Neuronal stem cell (in vitro differentiated cells): ENCODE data around the gene CAMK1D.

ENCODE experiments used
- DNase-seq: peaks from one replicate; pipeline ENCODE4 v3.0.0-alpha.2; 2013; ENCODE audit warnings: low spot score
- H2AFZ ChIP-seq: one replicate; pipeline ENCODE4 v1.6.1; 2013; ENCODE audit warnings: mild to moderate bottlenecking, low read length, inconsistent platforms
- H2AK5ac ChIP-seq: 2 replicates; pipeline ENCODE4 v1.6.1; 2013; ENCODE audit warnings: low read depth, mild to moderate bottlenecking, inconsistent platforms, low read length, moderate library complexity, mixed read lengths
- H2BK120ac ChIP-seq: 2 replicates; pipeline ENCODE4 v1.6.1; 2013; ENCODE audit warnings: low read depth, mild to moderate bottlenecking, inconsistent platforms, low read length, moderate library complexity, mixed read lengths
- H2BK12ac ChIP-seq: one replicate; pipeline ENCODE4 v1.6.1; 2013; ENCODE audit warnings: low read length, inconsistent platforms
- H2BK15ac ChIP-seq: 2 replicates; pipeline ENCODE4 v1.6.1; 2013; ENCODE audit warnings: mild to moderate bottlenecking, low read length, inconsistent platforms, mixed read lengths
- H2BK5ac ChIP-seq: one replicate; pipeline ENCODE4 v1.6.1; 2013; ENCODE audit warnings: inconsistent platforms, mild to moderate bottlenecking, low read length, moderate library complexity
- H3K14ac ChIP-seq: one replicate; pipeline ENCODE4 v1.6.1; 2013; ENCODE audit warnings: low read length, inconsistent platforms
- H3K18ac ChIP-seq: 2 replicates; pipeline ENCODE4 v1.6.1; 2013; ENCODE audit warnings: low read length, inconsistent platforms
- H3K23ac ChIP-seq: 2 replicates; pipeline ENCODE4 v1.6.1; 2013; ENCODE audit warnings: low read depth, mild to moderate bottlenecking, mixed read lengths, low read length, inconsistent platforms; ENCODE audit not compliant: poor library complexity
- H3K27ac ChIP-seq: replicated peaks from 3 replicates; pipeline ENCODE4 v1.5.1; 2013; ENCODE audit warnings: low read length, inconsistent platforms
- H3K27me3 ChIP-seq, 3 experiments: 2 replicates each; pipeline ENCODE4 v1.6.1; 2013; ENCODE audit warnings: low read length in 3 of 3, mild to moderate bottlenecking in 2 of 3, inconsistent platforms in 1 of 3, low read depth in 1 of 3, mixed read lengths in 1 of 3, moderate library complexity in 1 of 3; ENCODE audit not compliant: control insufficient read depth in 3 of 3, insufficient read depth in 3 of 3
- H3K36me3 ChIP-seq, 2 donors: replicated peaks in 1 of 2; 2 replicates each; pipeline ENCODE4 v1.6.1; 2013; ENCODE audit warnings: low read length in 2 of 2; ENCODE audit not compliant: control insufficient read depth in 2 of 2, insufficient read depth in 2 of 2
- H3K4ac ChIP-seq: 2 replicates; pipeline ENCODE4 v1.6.1; 2013; ENCODE audit warnings: inconsistent platforms, mild to moderate bottlenecking, low read length, moderate library complexity
- H3K4me1 ChIP-seq, 2 donors: 1 replicate in 1 of 2; 2 replicates in 1 of 2; pipeline ENCODE4 v1.6.1; 2013; ENCODE audit warnings: low read length in 2 of 2, low read depth in 1 of 2; ENCODE audit not compliant: control insufficient read depth in 2 of 2, insufficient read depth in 1 of 2
- H3K4me2 ChIP-seq: one replicate; pipeline ENCODE4 v1.6.1; 2013; ENCODE audit warnings: mild to moderate bottlenecking, low read length, inconsistent platforms; ENCODE audit not compliant: insufficient read depth, poor library complexity, severe bottlenecking
- H3K4me3 ChIP-seq, 2 donors: 2 replicates each; pipeline ENCODE4 v1.5.1; 2013; ENCODE audit warnings: low read length in 2 of 2, mild to moderate bottlenecking in 2 of 2, inconsistent platforms in 1 of 2, moderate library complexity in 1 of 2
- H3K79me1 ChIP-seq: one replicate; pipeline ENCODE4 v1.6.1; 2013; ENCODE audit warnings: low read depth, mild to moderate bottlenecking, inconsistent platforms, low read length, moderate library complexity
- H3K9ac ChIP-seq: one replicate; pipeline ENCODE4 v1.6.1; 2013; ENCODE audit warnings: mild to moderate bottlenecking, low read depth, low read length, inconsistent platforms; ENCODE audit not compliant: poor library complexity
- H3K9me3 ChIP-seq, 2 donors: replicated peaks in 1 of 2; 2 replicates each; pipeline versions ENCODE3 to v1.6.1; 2013; ENCODE audit warnings: low read length in 2 of 2, mild to moderate bottlenecking in 2 of 2, inconsistent platforms in 1 of 2, low read depth in 1 of 2, mixed read lengths in 1 of 2, moderate library complexity in 1 of 2; ENCODE audit not compliant: control insufficient read depth in 2 of 2, insufficient read depth in 1 of 2
- H4K8ac ChIP-seq: one replicate; pipeline ENCODE4 v1.6.1; 2013; ENCODE audit warnings: low read depth, mild to moderate bottlenecking, inconsistent platforms, low read length, moderate library complexity
- H4K91ac ChIP-seq: one replicate; pipeline ENCODE4 v1.6.1; 2013; ENCODE audit warnings: low read length, low read depth, mild to moderate bottlenecking, inconsistent platforms; ENCODE audit not compliant: poor library complexity
- WGBS, 2 donors: extraction: QIAGEN DNeasy Blood & Tissue Kit; methylation state at CpG; one replicate each; pipeline ENCODE4 v1.1.7; 2013; ENCODE audit warnings: missing lambda C conversion rate in 2 of 2, mixed read lengths in 1 of 2; ENCODE audit not compliant: insufficient read length in 2 of 2, insufficient replicate concordance in 1 of 2; ENCODE audit errors: extremely low coverage in 2 of 2; 5-methylcytosine and 5-hydroxymethylcytosine counted together

CAMK1D gene

DNA sequence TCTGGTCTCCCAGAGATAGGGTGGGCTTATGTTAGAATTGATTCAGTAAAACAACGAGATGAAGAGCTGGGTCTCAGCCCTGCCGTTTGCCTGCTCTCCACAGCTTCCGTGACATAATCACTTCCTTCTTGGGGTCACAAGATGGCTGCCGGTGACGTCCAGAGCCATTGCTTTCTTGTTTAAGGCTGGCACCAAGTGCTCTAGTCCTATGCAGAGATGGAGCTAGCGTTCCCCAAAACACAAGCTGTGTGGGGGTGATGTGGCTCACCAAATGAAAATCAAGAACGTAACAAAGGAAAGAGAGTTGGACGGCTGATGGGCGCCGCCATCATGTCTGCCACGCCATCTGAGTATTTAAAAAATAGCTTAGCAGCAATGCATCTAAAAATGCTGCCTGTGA is 296.1 kb downstream of the CAMK1D start:
- Histone ChIP-seq H3K36me3 (no peaks in the 10 kb centered on the region), H3K9ac (no peak overlapping the region), H2BK12ac (no peak overlapping the region), H2BK15ac (no peak overlapping the region), H4K91ac (no peak overlapping the region), H3K14ac (no peak overlapping the region), H3K27ac (no peak overlapping the region), H3K4me3 (no peak overlapping the region), H3K4me2 (no peak overlapping the region), H3K4me1 (no peaks in the 10 kb centered on the region), H3K18ac (no peak overlapping the region), H2BK120ac (no peak overlapping the region), H3K23ac (no peak overlapping the region), H3K9me3 (no peaks in the 10 kb centered on the region), H3K27me3 (no peaks in the 10 kb centered on the region), H3K79me1 (peaks cover 3% of the 10 kb centered on the region), H4K8ac (no peak overlapping the region), H3K4ac (no peak overlapping the region), H2BK5ac (no peak overlapping the region), H2AK5ac (no peak overlapping the region), H2AFZ (no peak overlapping the region)
- no peak for DNase-seq
- no CpG with 5 or more reads among the region's 11 CpGs for WGBS, 2 donors

DNA sequence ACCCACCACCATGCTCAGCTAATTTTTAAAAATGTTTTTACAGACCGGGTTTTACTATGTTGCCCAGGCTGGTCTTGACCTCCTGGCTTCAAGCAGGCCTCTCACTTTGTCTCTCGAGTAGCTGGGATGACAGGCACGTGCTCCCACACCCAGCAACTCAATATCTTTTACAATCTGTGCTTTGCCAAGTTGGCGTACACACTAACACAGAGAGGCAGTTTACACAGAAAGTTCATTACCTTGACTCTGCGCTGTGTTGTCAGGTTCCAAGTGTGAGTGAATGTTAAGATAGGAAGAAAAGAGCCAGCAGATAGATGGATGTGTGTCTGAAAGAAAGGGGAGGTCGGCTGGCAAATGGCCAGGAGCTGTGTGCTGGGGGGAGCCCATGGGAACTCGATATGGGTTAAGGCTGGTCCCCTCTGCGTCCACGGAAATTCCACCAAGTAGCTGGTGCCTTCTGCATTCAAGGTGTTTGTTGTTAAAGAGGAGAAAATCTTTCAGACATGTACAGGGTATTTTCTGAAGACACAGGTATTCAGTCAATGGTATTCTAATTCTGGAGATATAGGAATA is 299.8 kb downstream of the CAMK1D start:
- Histone ChIP-seq H2BK120ac (no peak overlapping the region), H2BK15ac (no peak overlapping the region), H3K27ac (no peak overlapping the region), H3K14ac (no peak overlapping the region), H3K36me3 (no peaks in the 10 kb centered on the region), H2AFZ (no peak overlapping the region), H4K91ac (no peak overlapping the region), H3K79me1 (peaks cover 3% of the 10 kb centered on the region), H3K4me1 (no peaks in the 10 kb centered on the region), H3K4me2 (no peak overlapping the region), H2BK5ac (no peak overlapping the region), H3K9ac (no peak overlapping the region), H3K18ac (no peak overlapping the region), H4K8ac (no peak overlapping the region), H2BK12ac (no peak overlapping the region), H3K4ac (no peak overlapping the region), H3K4me3 (no peak overlapping the region), H3K27me3 (no peaks in the 10 kb centered on the region), H2AK5ac (no peak overlapping the region), H3K23ac (no peak overlapping the region), H3K9me3 (no peaks in the 10 kb centered on the region)
- no CpG with 5 or more reads among the region's 9 CpGs for WGBS, 2 donors
- DNase-seq: no peak

DNA sequence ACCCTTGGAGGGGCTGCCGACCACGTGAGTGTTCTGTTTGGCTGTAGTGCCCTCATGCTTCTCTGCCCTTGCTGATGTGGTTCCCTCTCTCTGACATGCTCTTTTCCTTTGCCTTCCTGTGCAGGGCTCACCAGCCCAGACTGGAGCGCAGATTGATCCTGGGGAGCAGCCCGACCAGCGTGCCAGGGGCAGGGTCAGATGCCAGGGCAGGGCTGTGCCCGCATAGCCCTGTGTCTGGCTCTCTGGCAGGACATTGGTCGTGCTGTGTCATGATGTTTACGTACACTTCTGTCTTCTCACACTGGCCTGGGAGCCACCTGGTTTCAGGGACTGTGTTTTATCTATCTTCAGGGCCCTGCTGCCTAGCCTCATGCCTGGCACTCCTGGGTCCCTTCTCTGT is 300.8 kb downstream of the CAMK1D start:
- no peak overlapping the region for H3K18ac ChIP-seq
- no CpG with 5 or more reads among the region's 8 CpGs for WGBS, 2 donors
- H2BK120ac ChIP-seq: no peak overlapping the region
- no peak overlapping the region for H2AFZ ChIP-seq
- peak overlapping the region; percentile 22 for H2BK12ac ChIP-seq
- no peak overlapping the region for H3K14ac ChIP-seq
- peaks cover 3% of the 10 kb centered on the region for H3K79me1 ChIP-seq
- no peaks in the 10 kb centered on the region for H3K27me3 ChIP-seq
- H4K8ac ChIP-seq: peak overlapping the region; percentile 72
- H4K91ac ChIP-seq: no peak overlapping the region
- H2BK15ac ChIP-seq: no peak overlapping the region
- no peak overlapping the region for H3K27ac ChIP-seq
- H3K4ac ChIP-seq: no peak overlapping the region
- peak overlapping the region; percentile 16 for H3K23ac ChIP-seq
- H3K4me2 ChIP-seq: no peak overlapping the region
- no peaks in the 10 kb centered on the region for H3K36me3 ChIP-seq
- no peak for DNase-seq
- no peak overlapping the region for H2AK5ac ChIP-seq
- no peak overlapping the region for H2BK5ac ChIP-seq
- H3K9me3 ChIP-seq: peaks cover 0 to under 1% of the 10 kb centered on the region in 2 donors
- H3K4me1 ChIP-seq: no peaks in the 10 kb centered on the region
- H3K4me3 ChIP-seq: peak overlapping the region in 1 of 2 donors; percentile 66
- no peak overlapping the region for H3K9ac ChIP-seq

DNA sequence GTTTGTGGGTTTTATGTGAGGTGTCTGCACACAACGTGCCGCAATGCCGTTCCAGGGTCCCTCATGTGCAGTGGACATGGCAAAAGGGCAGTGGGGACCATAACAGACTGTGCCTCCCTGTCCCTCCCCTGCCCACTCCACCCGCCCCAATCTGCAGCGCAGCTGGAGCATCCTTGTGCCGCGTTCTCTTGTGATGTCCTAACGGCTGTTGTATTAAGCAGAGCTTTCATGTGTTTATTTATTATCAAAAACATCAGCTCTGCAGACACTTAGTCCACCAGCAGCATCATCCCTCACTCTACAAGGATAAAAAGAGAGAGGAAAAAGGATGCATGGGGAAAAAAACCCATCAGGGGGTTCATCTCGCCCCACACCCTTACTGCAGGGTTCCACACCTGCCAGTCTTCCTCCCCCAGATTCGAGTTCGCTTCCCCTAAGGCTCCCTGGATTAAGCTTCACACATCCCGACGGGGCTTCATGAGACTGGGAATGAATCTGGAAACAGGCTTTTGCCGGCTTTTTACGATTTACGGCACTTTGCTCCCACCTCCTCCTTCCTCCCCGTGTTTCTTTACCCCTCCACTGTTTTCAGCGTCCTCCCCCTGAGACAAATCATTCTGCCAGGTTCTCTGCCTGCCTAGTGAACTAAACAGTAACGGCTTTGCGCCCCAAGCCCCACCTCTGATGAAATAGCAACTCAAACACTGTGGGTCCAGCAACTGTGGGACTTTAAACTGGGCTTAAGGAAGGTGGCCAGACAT is 301.4 kb downstream of the CAMK1D start:
- Histone ChIP-seq H2BK120ac (no peak overlapping the region), H3K4me1 (no peaks in the 10 kb centered on the region), H3K23ac (peak overlapping the region; percentile 16), H4K91ac (no peak overlapping the region), H2BK15ac (no peak overlapping the region), H3K18ac (no peak overlapping the region), H2BK5ac (no peak overlapping the region), H3K27me3 (no peaks in the 10 kb centered on the region), H2AK5ac (no peak overlapping the region), H3K36me3 (no peaks in the 10 kb centered on the region), H3K9ac (no peak overlapping the region), H4K8ac (peak overlapping the region; percentile 72), H3K4me2 (no peak overlapping the region), H2AFZ (no peak overlapping the region), H2BK12ac (peak overlapping the region; percentile 22), H3K9me3 (peaks cover 0 to 1% of the 10 kb centered on the region in 2 donors), H3K14ac (no peak overlapping the region), H3K79me1 (peaks cover 3% of the 10 kb centered on the region), H3K4me3 (no peak overlapping the region), H3K27ac (no peak overlapping the region), H3K4ac (no peak overlapping the region)
- WGBS, 2 donors: no CpG with 5 or more reads among the region's 20 CpGs
- no peak for DNase-seq
